RWPE2 (cell line): ENCODE measurements around the gene CEACAM4.

ENCODE experiments used
- ATAC-seq: fragments of 200-7000 bp; cut with Tn5 transposase; 3 replicates; pipeline ENCODE4 v1.9.1; 2021; ENCODE audit warnings: low read depth
- DNase-seq: peaks from one replicate; pipeline ENCODE4 v3.0.0-alpha.2; 2020; ENCODE audit warnings: low spot score
- H3K27ac ChIP-seq: fragments of 450-650 bp; 2 replicates; pipeline ENCODE4 v1.5.1; 2017; ENCODE audit warnings: mild to moderate bottlenecking; ENCODE audit not compliant: poor library complexity, severe bottlenecking
- H3K27me3 ChIP-seq: fragments of 250-450 bp; sonication (Bioruptor Pico); 2 replicates; pipeline ENCODE4 v1.5.1; 2021; ENCODE audit warnings: mild to moderate bottlenecking, moderate library complexity; ENCODE audit not compliant: insufficient read depth, poor library complexity, severe bottlenecking
- H3K36me3 ChIP-seq: fragments of 250-450 bp; sonication (Bioruptor Pico); 2 replicates; pipeline ENCODE4 v1.5.1; 2020; ENCODE audit warnings: low read depth, mild to moderate bottlenecking, moderate library complexity
- H3K4me1 ChIP-seq: fragments of 250-450 bp; sonication (Bioruptor Pico); 2 replicates; pipeline ENCODE4 v1.5.1; 2021; ENCODE audit warnings: mild to moderate bottlenecking, moderate library complexity; ENCODE audit not compliant: insufficient read depth, poor library complexity, severe bottlenecking
- H3K4me3 ChIP-seq: fragments of 250-450 bp; sonication (Bioruptor Pico); 2 replicates; pipeline ENCODE4 v1.5.1; 2021; ENCODE audit warnings: mild to moderate bottlenecking, moderate library complexity; ENCODE audit not compliant: severe bottlenecking
- H3K9me3 ChIP-seq: fragments of 250-450 bp; sonication (Bioruptor Pico); 2 replicates; pipeline ENCODE4 v1.5.1; 2021; ENCODE audit warnings: mild to moderate bottlenecking, moderate library complexity; ENCODE audit not compliant: severe bottlenecking
- TF ChIP-seq, protein P1 (sequence below): fragments of 450-650 bp; IDR thresholded peaks from one replicate; pipeline ENCODE4 v1.5.1; 2017; ENCODE audit warnings: mild to moderate bottlenecking, moderate library complexity; ENCODE audit not compliant: poor library complexity, severe bottlenecking

The CEACAM4 gene

DNA sequence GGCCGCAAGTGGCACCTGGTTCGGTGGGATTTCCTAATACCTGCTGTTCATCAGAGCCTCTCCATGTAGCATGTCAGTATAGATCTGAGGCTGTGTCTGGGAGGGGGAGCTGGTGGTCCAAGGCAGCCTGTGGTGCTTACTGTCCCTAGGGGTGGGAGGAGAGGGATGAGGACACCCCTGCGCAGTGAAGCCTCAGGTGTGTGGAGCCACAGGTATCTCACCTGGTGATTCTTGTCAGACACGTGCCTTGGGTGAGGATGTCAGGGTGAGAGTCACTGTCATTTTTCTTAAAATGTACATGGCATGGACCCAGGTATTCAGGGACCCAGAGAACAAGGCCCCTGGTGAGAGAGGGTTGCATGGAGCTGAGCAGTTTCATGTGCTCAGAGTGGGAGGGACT is 11.7 kb downstream of the CEACAM4 start:
- TF ChIP-seq, protein P1, sequence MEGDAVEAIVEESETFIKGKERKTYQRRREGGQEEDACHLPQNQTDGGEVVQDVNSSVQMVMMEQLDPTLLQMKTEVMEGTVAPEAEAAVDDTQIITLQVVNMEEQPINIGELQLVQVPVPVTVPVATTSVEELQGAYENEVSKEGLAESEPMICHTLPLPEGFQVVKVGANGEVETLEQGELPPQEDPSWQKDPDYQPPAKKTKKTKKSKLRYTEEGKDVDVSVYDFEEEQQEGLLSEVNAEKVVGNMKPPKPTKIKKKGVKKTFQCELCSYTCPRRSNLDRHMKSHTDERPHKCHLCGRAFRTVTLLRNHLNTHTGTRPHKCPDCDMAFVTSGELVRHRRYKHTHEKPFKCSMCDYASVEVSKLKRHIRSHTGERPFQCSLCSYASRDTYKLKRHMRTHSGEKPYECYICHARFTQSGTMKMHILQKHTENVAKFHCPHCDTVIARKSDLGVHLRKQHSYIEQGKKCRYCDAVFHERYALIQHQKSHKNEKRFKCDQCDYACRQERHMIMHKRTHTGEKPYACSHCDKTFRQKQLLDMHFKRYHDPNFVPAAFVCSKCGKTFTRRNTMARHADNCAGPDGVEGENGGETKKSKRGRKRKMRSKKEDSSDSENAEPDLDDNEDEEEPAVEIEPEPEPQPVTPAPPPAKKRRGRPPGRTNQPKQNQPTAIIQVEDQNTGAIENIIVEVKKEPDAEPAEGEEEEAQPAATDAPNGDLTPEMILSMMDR, result no peak
- no peaks in the 10 kb centered on the region for H3K9me3 ChIP-seq
- peaks cover 12% of the 10 kb centered on the region for H3K27me3 ChIP-seq
- H3K27ac ChIP-seq, result no peak overlapping the region
- no peak for ATAC-seq
- H3K4me1 ChIP-seq, result no peaks in the 10 kb centered on the region
- H3K4me3 ChIP-seq, result no peak overlapping the region
- DNase-seq, result no peak
- no peaks in the 10 kb centered on the region for H3K36me3 ChIP-seq

DNA sequence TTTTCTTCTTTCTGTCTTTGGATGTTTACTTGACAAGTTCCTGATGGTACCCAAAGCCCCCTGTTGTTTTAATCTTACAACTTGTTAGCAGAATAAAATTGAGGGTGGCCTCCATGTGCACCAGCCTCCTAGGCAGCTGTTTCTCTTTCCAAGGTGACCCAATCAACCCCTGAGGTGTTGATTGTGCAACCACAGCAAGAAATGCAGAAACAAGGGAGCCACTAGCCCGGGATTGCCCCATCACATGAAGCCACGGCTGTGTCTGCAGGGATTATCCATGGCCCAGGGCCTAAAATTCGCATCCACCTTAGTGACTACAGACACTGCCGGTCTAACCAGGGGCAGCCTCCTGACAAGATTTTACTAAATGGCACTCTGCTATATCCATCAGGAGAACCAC is 14.4 kb downstream of the CEACAM4 start:
- Histone ChIP-seq H3K9me3 (no peaks in the 10 kb centered on the region), H3K4me3 (no peak overlapping the region), H3K27ac (no peak overlapping the region), H3K27me3 (peaks cover 24% of the 10 kb centered on the region), H3K4me1 (no peaks in the 10 kb centered on the region), H3K36me3 (no peaks in the 10 kb centered on the region)
- TF ChIP-seq, protein P1, result no peak
- DNase-seq (no peak), ATAC-seq (no peak)

DNA sequence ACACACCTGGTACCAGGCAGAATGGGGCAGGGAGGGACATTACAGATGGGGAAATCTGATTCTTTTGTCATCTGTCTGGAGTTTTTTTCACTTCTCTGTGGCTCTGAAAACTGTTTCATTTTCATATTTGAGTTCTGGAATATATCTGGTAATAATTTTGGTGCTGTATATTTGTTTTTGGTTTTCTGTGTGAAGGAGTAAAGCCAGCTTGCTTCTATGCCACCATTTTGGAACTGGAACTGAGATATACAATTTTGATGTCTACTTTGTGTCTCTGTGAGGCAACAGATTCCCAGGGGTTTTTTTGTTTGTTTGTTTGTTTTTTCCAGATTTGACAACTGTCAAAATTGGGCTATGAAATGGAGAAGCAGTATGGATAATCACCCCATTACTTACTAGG is 16.1 kb downstream of the CEACAM4 start:
- TF ChIP-seq, protein P1, result no peak
- peaks cover 31% of the 10 kb centered on the region for H3K27me3 ChIP-seq
- no peaks in the 10 kb centered on the region for H3K36me3 ChIP-seq
- no peaks in the 10 kb centered on the region for H3K9me3 ChIP-seq
- no peaks in the 10 kb centered on the region for H3K4me1 ChIP-seq
- ATAC-seq (no peak), DNase-seq (no peak)
- H3K27ac ChIP-seq, result no peak overlapping the region
- H3K4me3 ChIP-seq, result no peak overlapping the region

DNA sequence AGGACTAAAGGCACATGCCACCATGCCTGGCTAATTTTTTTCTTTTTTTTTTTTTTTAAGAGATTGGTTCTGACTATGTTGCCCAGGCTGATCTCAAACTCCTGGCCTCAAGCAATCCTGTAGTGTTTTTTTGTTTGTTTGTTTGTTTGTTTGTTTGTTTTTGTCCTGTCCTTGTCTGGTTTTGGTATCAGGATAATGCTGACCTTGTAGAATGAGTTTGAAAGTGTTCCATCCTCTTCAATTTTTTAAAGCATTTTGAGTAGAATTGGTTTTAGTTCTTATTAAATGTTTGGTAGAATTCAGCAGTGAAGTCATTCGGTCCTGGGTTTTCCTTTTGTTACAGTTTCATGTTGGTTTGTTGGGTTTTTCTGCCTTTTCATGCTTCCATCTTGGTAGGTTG is 19.2 kb downstream of the CEACAM4 start:
- DNase-seq, result no peak
- no peaks in the 10 kb centered on the region for H3K36me3 ChIP-seq
- no peak overlapping the region for H3K27ac ChIP-seq
- no peaks in the 10 kb centered on the region for H3K4me1 ChIP-seq
- peaks cover 39% of the 10 kb centered on the region for H3K27me3 ChIP-seq
- no peaks in the 10 kb centered on the region for H3K9me3 ChIP-seq
- no peak overlapping the region for H3K4me3 ChIP-seq
- ATAC-seq, result no peak
- TF ChIP-seq, protein P1, result no peak

DNA sequence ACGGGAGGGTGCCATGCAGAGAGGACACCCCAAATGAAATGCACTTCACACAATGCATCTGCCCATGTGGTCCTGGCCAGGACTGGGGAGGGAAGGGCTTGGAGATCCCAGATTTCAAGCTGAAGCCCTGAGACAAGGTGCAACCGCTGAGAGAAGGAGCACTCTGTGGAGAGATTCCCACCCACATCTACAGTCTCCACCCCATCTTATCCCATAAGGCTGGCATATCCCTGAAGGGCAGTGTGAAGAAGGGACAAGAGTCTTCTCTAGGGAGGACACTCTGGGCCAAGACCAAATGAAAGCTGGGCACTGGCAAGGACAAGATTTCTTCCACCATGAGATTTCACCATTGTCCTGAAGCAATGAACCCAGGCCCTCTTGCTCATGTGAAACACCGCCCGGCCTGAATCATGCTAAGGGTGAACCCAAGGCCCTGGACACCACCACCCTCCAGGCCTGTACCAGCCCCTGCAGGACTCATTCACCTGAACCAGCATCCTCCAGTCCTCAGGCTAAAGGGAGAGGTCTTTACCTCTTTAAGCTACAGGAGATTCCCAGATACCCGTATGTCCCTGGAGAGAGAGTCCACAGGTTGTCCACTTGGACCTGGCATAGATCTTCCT is 20.5 kb downstream of the CEACAM4 start:
- no peaks in the 10 kb centered on the region for H3K4me1 ChIP-seq
- TF ChIP-seq, protein P1, result no peak
- no peak overlapping the region for H3K4me3 ChIP-seq
- no peak overlapping the region for H3K27ac ChIP-seq
- H3K36me3 ChIP-seq, result no peaks in the 10 kb centered on the region
- DNase-seq (no peak), ATAC-seq (no peak)
- H3K9me3 ChIP-seq, result no peaks in the 10 kb centered on the region
- peaks cover 39% of the 10 kb centered on the region for H3K27me3 ChIP-seq
